ENCODE data around the gene RASSF4.
A peak's percentile ranks its signal among the peaks of the same experiment; 100 is the strongest.

Gene RASSF4

DNA sequence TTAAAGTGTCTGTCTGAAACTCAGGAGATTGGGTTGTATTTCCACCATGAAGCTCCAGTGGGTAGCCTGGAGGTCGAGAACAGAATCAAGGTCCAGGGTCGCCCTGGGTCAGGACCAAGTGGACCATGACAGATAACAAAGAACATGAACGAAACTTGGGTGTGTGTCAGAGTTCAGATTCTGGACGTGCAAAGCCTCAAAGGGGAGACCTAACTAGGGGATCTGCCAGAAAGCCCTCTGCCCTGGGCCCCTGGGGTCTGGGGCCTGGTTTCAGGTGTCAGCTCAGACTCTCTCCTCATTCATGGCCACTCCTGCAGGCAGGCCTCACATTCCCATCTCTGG lies 1.6 kb downstream of the RASSF4 start:
- CTCF ChIA-PET, result interaction anchor here (0.6 kb wide), 1 partner anchor 349 kb away, joined by 5 read pairs; no protein-coding TSS in a partner anchor
- POLR2A ChIA-PET, result no interaction called here
- TF ChIP-seq ZNF416 (tag by site-specific recombination; IDR thresholded peaks at IDR 0.05) (no peak), ZNF768 (tag by site-specific recombination; IDR thresholded peaks at IDR 0.05) (no peak), WT1 (tag by site-specific recombination; IDR thresholded peaks at IDR 0.05) (no peak), ZFP3 (tag by site-specific recombination; IDR thresholded peaks at IDR 0.05; ENCODE audit: low read depth) (no peak)
- TF ChIP-seq, protein P1, sequence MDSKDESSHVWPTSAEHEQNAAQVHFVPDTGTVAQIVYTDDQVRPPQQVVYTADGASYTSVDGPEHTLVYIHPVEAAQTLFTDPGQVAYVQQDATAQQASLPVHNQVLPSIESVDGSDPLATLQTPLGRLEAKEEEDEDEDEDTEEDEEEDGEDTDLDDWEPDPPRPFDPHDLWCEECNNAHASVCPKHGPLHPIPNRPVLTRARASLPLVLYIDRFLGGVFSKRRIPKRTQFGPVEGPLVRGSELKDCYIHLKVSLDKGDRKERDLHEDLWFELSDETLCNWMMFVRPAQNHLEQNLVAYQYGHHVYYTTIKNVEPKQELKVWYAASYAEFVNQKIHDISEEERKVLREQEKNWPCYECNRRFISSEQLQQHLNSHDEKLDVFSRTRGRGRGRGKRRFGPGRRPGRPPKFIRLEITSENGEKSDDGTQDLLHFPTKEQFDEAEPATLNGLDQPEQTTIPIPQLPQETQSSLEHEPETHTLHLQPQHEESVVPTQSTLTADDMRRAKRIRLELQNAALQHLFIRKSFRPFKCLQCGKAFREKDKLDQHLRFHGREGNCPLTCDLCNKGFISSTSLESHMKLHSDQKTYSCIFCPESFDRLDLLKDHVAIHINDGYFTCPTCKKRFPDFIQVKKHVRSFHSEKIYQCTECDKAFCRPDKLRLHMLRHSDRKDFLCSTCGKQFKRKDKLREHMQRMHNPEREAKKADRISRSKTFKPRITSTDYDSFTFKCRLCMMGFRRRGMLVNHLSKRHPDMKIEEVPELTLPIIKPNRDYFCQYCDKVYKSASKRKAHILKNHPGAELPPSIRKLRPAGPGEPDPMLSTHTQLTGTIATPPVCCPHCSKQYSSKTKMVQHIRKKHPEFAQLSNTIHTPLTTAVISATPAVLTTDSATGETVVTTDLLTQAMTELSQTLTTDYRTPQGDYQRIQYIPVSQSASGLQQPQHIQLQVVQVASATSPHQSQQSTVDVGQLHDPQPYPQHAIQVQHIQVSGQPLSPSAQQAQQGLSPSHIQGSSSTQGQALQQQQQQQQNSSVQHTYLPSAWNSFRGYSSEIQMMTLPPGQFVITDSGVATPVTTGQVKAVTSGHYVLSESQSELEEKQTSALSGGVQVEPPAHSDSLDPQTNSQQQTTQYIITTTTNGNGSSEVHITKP (tag by site-specific recombination; IDR thresholded peaks at IDR 0.05), result no peak
- Histone ChIP-seq H3K4me3 (ENCODE audit: low read depth, low read length) (no peak overlapping the region), H3K27ac (ENCODE audit: extremely low read depth, low read depth, low read length) (no peak overlapping the region), H3K36me3 (ENCODE audit: control insufficient read depth in 2 of 2, insufficient read depth in 1 of 2, low read length in 2 of 2) (no peaks in the 10 kb centered on the region), H3K9me3 (ENCODE audit: control insufficient read depth, insufficient read depth, low read depth, low read length) (no peaks in the 10 kb centered on the region), H3K4me1 (ENCODE audit: control insufficient read depth, insufficient read depth, low read length) (peaks cover 10% of the 10 kb centered on the region; the same call in 1 of the 2 replicates)

- TF ChIP-seq ZNF426 (tag by site-specific recombination; IDR thresholded peaks at IDR 0.05) (no peak), MEIS1 (CRISPR knock-in tag; IDR thresholded peaks at IDR 0.05; ENCODE audit: borderline replicate concordance) (no peak), ZXDB (tag by site-specific recombination; IDR thresholded peaks at IDR 0.05) (no peak), KLF1 (tag by site-specific recombination; IDR thresholded peaks at IDR 0.05) (no peak)
- H3K36me3 ChIP-seq (ENCODE audit: control insufficient read depth in 2 of 2, insufficient read depth in 1 of 2, low read length in 2 of 2), result no peaks in the 10 kb centered on the region
- POLR2A ChIA-PET, result interaction anchor here (1.4 to 3.8 kb wide), 3 partner anchors 9 to 16 kb away, joined by 3 to 12 read pairs (median 5); partner anchors contain the start of gene DEPP1
- H3K27ac ChIP-seq (ENCODE audit: extremely low read depth, low read depth, low read length), result no peak overlapping the region
- peaks cover 10% of the 10 kb centered on the region; the same call in 1 of the 2 replicates for H3K4me1 ChIP-seq (ENCODE audit: control insufficient read depth, insufficient read depth, low read length)
- H3K9me3 ChIP-seq (ENCODE audit: control insufficient read depth, insufficient read depth, low read depth, low read length), result no peaks in the 10 kb centered on the region
- H3K4me3 ChIP-seq (ENCODE audit: low read depth, low read length), result no peak overlapping the region
- CTCF ChIA-PET, result interaction anchor here (1.1 to 1.6 kb wide), 3 partner anchors 12 to 33 kb away, joined by 4 to 5 read pairs (median 4); no protein-coding TSS in a partner anchor
Measured at GRCh38 chr10:44961931-44962750, 2.5 kb downstream of the RASSF4 start.

DNA sequence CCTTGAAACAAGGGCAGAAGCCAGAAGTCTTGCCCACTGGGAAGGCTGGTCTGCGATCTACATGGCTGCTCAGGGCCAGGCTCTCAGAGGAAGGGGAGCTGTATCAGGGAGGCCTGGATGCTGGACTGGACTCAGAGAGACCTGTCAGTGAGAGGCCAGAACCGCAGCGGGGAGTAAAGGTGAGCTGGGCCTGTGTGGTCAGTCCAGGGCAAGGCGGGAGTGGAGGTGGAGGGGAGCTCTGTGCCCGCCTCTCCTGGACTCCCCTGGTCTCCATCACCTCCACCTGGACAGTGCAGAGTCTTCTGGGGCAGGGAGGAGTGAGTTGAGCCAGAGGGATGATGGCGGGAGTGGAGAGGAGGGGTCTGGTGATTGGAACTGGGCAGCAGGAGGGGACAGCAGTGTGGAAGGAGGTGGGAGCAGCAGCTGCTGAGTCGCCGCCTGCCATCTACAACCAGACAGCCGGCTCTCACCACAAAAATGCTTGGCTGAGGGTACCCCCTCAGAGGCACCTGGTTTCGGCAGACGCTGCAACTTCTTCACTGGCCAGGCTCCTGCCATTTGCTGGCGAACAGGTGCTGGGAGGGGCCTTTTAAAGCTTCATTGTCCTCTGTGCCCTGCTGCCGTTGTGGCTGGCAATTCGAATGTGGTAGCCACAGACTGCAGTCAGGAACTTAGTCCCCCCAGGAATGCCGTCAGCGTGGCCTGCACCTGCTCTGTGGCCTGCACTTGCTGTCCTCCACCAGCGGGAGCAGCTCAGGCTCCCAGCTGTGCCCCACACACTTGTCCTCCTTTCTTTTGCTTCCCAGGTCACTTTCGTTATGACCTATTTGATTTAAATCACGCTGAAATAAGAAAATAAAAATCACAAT lies 3.5 kb downstream of the RASSF4 start:
- Histone ChIP-seq H3K36me3 (ENCODE audit: control insufficient read depth in 2 of 2, insufficient read depth in 1 of 2, low read length in 2 of 2) (no peaks in the 10 kb centered on the region), H3K4me1 (ENCODE audit: control insufficient read depth, insufficient read depth, low read length) (peaks cover 10% of the 10 kb centered on the region; the same call in 1 of the 2 replicates)
- POLR2A ChIA-PET, result interaction anchor here (1.4 to 3.8 kb wide), 3 partner anchors 10 to 15 kb away, joined by 3 to 12 read pairs (median 5); partner anchors contain the start of gene DEPP1

More for the DNA sequence above, 3.5 kb downstream of the RASSF4 start:
- H3K4me3 ChIP-seq (ENCODE audit: low read depth, low read length), result no peak overlapping the region
- CTCF ChIA-PET, result interaction anchor here (0.8 to 1.6 kb wide), 9 partner anchors 9 to 45 kb away, joined by 3 to 6 read pairs (median 4); no protein-coding TSS in a partner anchor
- no peaks in the 10 kb centered on the region for H3K9me3 ChIP-seq (ENCODE audit: control insufficient read depth, insufficient read depth, low read depth, low read length)
- no peak overlapping the region for H3K27ac ChIP-seq (ENCODE audit: extremely low read depth, low read depth, low read length)
- no peak for TF ChIP-seq OSR2 (tag by site-specific recombination; IDR thresholded peaks at IDR 0.05)
- TF ChIP-seq, protein P1 (tag by site-specific recombination; IDR thresholded peaks at IDR 0.05), result peak; percentile 72
